AG09319 (cell line): ENCODE results near the gene KRT13.

ENCODE experiments used
- DNase-seq: peaks from one replicate; pipeline ENCODE4 v3.0.0-alpha.2; 2010; ENCODE audit warnings: low read depth; ENCODE audit errors: extremely low read depth
- CTCF ChIP-seq: IDR thresholded peaks from 2 replicates; pipeline ENCODE4 v1.5.1; 2011; ENCODE audit warnings: low read depth, mild to moderate bottlenecking, inconsistent platforms, low read length, moderate library complexity

Gene KRT13

GRCh38 chr17:41548844-41549595 is 43.6 kb upstream of the KRT13 start:
- DNase-seq: peak; percentile 70
- peak; percentile 83 for TF ChIP-seq CTCF

GRCh38 chr17:41547921-41548843 is 42.8 kb upstream of the KRT13 start:
- DNase-seq: peak; percentile 92
- no peak for TF ChIP-seq CTCF

DNA sequence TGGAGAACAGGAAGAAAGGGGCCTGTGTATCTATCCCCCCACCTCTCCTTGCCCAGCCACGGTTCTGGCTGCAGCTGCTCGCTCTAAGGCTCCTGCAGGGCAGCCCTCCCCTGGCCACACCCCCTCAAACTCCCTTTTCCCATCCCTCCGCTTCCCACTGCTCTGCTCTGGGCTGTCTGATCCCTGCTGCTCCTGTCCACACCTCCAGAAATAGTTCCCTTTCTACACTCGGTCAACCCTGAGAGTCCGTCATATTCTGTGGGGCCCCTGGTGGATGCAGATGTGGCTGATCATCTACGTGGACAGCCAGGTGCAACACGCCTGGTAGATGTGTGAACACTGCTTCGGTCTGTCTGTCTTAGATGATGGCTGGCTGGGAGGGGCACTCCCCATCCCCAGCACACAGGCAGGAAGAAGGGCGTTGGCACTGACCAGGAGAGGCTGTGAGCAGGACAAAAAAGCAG is 42.0 kb upstream of the KRT13 start:
- no peak for DNase-seq
- TF ChIP-seq CTCF: no peak

- no peak for DNase-seq
- no peak for TF ChIP-seq CTCF
These were observed 41.4 kb upstream of the KRT13 start for GRCh38 chr17:41546819-41547218.

DNA sequence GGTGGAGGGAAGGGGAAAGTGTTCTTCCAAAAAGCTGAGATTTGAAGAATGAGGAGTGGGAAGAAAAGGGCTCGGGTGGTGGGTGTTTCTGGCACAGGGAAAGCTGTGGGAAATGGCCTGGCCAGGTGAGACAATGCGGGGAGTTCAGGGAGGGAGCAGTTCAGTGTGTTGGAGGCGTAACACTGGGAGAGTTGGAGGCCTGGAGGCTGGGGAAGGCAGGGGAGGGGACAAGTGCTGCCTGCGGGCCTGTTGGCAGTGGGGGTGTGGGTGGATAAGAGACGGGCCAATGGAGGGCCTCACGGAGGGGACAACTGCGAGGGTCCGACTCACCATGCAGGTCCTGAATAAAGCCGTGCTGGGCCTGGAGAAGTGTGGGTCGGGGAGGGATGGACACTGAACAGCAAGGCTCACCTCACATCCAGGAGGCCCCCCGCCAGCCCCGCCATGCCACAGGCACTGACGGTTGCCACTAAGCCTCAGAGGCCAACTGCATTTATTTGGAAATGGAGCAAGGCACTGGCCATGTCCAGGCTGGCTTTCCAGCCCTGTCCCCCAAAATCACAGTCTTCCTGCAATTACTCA is 40.5 kb upstream of the KRT13 start:
- no peak for TF ChIP-seq CTCF
- DNase-seq: no peak

DNA sequence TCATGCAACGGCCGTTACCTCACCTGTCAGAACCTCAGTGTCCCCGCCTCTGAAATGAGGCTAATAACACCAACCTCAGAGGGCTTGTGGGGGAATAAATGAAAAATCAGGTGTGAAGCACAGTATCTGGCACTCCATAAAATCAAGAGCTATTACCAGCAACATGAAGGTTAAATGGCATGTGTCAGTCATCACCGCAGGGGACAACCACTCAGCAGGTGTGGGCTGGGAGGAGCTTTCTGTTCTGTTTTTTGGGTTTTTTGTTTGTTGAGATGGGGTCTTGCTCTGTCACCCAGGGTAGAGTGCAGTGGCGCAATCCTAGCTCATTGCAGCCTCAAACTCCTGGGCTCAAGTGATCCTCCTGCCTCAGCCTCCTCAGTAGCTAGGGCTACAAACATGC is 39.5 kb upstream of the KRT13 start:
- no peak for TF ChIP-seq CTCF
- DNase-seq: no peak
